ENCODE results near the gene ZNF532.

The ZNF532 gene

GRCh38 chr18:58922995-58923394, 58.3 kb downstream of the ZNF532 start:
- TF ChIP-seq POLR2AphosphoS5 (IDR thresholded peaks at IDR 0.05; ENCODE audit: low read depth, low read length) (no peak), SIN3A (IDR thresholded peaks at IDR 0.05; ENCODE audit: borderline replicate concordance, insufficient read depth, low read length) (no peak), TAF1 (IDR thresholded peaks at IDR 0.05; ENCODE audit: borderline replicate concordance, insufficient read depth, low read length) (no peak), FOXP2 (optimal IDR thresholded peaks at IDR 0.05; ENCODE audit: borderline replicate concordance, extremely low read depth, extremely low read length, insufficient read depth) (no peak)
- TF ChIP-seq, protein P1, sequence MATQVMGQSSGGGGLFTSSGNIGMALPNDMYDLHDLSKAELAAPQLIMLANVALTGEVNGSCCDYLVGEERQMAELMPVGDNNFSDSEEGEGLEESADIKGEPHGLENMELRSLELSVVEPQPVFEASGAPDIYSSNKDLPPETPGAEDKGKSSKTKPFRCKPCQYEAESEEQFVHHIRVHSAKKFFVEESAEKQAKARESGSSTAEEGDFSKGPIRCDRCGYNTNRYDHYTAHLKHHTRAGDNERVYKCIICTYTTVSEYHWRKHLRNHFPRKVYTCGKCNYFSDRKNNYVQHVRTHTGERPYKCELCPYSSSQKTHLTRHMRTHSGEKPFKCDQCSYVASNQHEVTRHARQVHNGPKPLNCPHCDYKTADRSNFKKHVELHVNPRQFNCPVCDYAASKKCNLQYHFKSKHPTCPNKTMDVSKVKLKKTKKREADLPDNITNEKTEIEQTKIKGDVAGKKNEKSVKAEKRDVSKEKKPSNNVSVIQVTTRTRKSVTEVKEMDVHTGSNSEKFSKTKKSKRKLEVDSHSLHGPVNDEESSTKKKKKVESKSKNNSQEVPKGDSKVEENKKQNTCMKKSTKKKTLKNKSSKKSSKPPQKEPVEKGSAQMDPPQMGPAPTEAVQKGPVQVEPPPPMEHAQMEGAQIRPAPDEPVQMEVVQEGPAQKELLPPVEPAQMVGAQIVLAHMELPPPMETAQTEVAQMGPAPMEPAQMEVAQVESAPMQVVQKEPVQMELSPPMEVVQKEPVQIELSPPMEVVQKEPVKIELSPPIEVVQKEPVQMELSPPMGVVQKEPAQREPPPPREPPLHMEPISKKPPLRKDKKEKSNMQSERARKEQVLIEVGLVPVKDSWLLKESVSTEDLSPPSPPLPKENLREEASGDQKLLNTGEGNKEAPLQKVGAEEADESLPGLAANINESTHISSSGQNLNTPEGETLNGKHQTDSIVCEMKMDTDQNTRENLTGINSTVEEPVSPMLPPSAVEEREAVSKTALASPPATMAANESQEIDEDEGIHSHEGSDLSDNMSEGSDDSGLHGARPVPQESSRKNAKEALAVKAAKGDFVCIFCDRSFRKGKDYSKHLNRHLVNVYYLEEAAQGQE (IDR thresholded peaks at IDR 0.05; ENCODE audit: insufficient read depth in 1 of 2, low read depth in 2 of 2, low read length in 2 of 2): no peak

- TF ChIP-seq SIN3A (IDR thresholded peaks at IDR 0.05; ENCODE audit: borderline replicate concordance, insufficient read depth, low read length) (no peak), POLR2AphosphoS5 (IDR thresholded peaks at IDR 0.05; ENCODE audit: low read depth, low read length) (no peak), FOXP2 (optimal IDR thresholded peaks at IDR 0.05; ENCODE audit: borderline replicate concordance, extremely low read depth, extremely low read length, insufficient read depth) (no peak), TAF1 (IDR thresholded peaks at IDR 0.05; ENCODE audit: borderline replicate concordance, insufficient read depth, low read length) (no peak)
- TF ChIP-seq, protein P1 (IDR thresholded peaks at IDR 0.05; ENCODE audit: insufficient read depth in 1 of 2, low read depth in 2 of 2, low read length in 2 of 2): no peak
These were observed 59.8 kb downstream of the ZNF532 start for GRCh38 chr18:58924473-58924872.

- TF ChIP-seq POLR2AphosphoS5 (IDR thresholded peaks at IDR 0.05; ENCODE audit: low read depth, low read length) (no peak), SIN3A (IDR thresholded peaks at IDR 0.05; ENCODE audit: borderline replicate concordance, insufficient read depth, low read length) (no peak), TAF1 (IDR thresholded peaks at IDR 0.05; ENCODE audit: borderline replicate concordance, insufficient read depth, low read length) (no peak), FOXP2 (optimal IDR thresholded peaks at IDR 0.05; ENCODE audit: borderline replicate concordance, extremely low read depth, extremely low read length, insufficient read depth) (no peak)
- TF ChIP-seq, protein P1 (IDR thresholded peaks at IDR 0.05; ENCODE audit: insufficient read depth in 1 of 2, low read depth in 2 of 2, low read length in 2 of 2): no peak
These were observed 63.0 kb downstream of the ZNF532 start for GRCh38 chr18:58927659-58928058.

- TF ChIP-seq SIN3A (IDR thresholded peaks at IDR 0.05; ENCODE audit: borderline replicate concordance, insufficient read depth, low read length) (no peak), TAF1 (IDR thresholded peaks at IDR 0.05; ENCODE audit: borderline replicate concordance, insufficient read depth, low read length) (no peak), POLR2AphosphoS5 (IDR thresholded peaks at IDR 0.05; ENCODE audit: low read depth, low read length) (no peak), FOXP2 (optimal IDR thresholded peaks at IDR 0.05; ENCODE audit: borderline replicate concordance, extremely low read depth, extremely low read length, insufficient read depth) (no peak)
- TF ChIP-seq, protein P1 (IDR thresholded peaks at IDR 0.05; ENCODE audit: insufficient read depth in 1 of 2, low read depth in 2 of 2, low read length in 2 of 2): no peak
These were observed 63.7 kb downstream of the ZNF532 start for GRCh38 chr18:58928386-58928785.

DNA sequence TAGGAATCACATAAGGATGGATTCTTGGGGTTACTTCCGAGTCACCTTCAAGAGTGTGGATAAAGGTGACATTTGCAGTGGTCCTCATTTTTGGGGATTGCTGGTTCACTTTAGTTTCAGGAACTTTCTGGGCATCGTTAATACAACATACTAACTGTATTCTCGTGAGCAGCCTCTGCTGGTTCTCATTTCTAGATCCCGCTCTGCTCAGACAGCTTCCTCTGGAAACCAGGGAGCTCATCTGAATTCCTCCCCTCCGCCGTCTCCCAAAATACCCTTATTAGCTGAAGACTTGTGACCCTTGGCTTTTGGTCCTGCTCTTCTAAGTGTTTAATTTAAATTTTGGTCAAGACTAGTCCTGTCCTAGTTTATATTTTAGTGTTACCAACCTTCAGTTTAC, 64.5 kb downstream of the ZNF532 start:
- TF ChIP-seq TAF1 (IDR thresholded peaks at IDR 0.05; ENCODE audit: borderline replicate concordance, insufficient read depth, low read length): no peak
